ENCODE data around the gene CC2D1A.

DNA sequence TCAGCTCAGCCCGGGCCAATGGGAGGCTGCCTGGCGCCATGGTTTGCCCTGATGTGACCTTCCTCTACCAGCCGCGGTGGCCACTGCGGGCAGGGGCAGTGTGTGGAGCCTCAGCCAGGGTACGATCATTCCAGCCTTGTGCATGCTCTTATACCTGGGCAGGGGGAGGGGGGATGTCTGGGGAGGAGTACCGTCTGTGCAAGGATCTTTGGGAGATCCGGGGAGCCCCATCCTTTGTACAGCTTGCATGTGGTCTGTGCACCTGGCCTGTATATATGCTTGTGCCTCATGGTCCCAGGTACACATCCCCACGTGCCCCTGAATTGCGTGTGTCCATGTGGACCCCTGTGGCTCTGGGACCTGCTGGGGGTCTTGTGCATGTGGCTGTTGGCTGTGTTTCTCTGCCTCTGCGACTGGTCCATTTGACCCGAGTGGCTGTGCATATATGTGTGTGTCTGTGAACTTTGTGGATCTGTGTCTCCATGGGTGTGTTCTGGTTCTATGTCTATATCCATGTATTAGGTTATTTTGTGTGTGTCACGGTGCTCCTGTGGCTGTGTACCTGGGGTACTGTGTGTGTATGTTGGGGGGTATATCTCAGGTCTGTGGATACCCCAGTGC, 41.8 kb upstream of the CC2D1A start:
- TF ChIP-seq POLR2AphosphoS5 (IDR thresholded peaks at IDR 0.05; ENCODE audit: low read depth, low read length) (no peak), POLR2A (IDR thresholded peaks at IDR 0.05; ENCODE audit: low read depth, low read length) (no peak)

All from GM12892 (cell line).